HG02885 (cell line): ENCODE data around the gene SETD3.
"Not testable (repeated sequence)": the region's sequence is repeated elsewhere in the genome, so short reads cannot be mapped to it uniquely, and the experiment has no call there.

Experiments
- ATAC-seq: cut with Tn5 transposase; IDR thresholded peaks from one replicate; pipeline ENCODE4 v1.9.1; 2021; ENCODE audit warnings: mild to moderate bottlenecking; ENCODE audit not compliant: unreplicated experiment, poor library complexity

Gene SETD3

DNA sequence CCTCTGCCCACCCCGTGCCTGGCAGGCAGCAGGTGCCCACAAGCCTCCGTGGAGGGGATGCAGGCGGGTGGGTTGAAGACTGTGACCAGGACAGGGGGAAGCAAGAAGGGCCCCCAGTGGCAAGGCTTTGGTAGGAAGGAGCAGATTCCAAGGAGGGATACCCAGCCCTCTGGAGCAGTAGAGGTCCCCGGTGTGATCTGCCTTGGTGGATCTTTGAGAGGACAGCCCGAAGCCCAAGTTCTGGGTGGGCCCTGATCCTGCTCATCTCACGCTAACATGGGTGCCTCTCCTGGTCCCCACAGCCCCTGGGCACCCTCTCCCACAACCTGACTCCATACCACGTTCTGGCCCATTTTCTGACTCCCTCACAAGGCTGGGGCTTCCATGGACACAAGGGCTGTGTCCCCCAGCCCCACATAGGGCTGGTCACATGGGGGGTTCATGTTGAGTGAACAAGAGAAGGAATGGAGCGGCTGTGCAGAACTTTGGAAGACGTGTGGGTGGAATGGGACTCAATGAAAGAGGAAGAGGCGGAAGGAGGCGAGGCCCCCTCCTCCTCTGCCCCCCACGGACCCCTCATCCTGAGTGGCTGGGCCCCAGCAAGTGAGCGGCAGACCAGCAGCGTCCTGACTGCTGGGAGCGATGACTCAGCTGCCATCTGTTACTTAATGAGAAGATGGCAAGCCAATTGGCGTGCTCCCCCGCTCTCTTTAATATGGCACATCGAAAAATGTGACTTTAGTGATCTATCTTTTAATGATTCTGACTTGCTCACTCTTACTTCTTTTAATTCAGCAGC is 131.6 kb downstream of the SETD3 start:
- no peak for ATAC-seq

DNA sequence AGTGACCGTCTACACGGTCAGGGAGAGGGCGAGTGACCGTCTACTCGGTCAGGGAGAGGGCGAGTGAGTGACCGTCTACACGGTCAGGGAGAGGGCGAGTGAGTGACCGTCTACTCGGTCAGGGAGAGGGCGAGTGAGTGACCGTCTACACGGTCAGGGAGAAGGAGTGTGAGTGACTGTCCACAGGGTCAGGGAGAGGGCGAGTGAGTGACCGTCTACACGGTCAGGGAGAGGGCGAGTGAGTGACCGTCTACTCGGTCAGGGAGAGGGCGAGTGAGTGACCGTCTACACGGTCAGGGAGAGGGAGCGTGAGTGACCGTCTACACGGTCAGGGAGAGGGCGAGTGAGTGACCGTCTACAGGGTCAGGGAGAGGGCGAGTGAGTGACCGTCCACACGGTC is 132.4 kb downstream of the SETD3 start:
- not testable (repeated sequence) for ATAC-seq
